ENCODE data around the gene EVL. TPM values are rescaled to one million over a fixed set of nuclear protein-coding genes. Genes with fewer than 3 reads are reported as not detected.

Gene EVL
- total RNA-seq, 6 experiments from 2014 or later = 1.2 to 4.8 (median 2.0) TPM

DNA sequence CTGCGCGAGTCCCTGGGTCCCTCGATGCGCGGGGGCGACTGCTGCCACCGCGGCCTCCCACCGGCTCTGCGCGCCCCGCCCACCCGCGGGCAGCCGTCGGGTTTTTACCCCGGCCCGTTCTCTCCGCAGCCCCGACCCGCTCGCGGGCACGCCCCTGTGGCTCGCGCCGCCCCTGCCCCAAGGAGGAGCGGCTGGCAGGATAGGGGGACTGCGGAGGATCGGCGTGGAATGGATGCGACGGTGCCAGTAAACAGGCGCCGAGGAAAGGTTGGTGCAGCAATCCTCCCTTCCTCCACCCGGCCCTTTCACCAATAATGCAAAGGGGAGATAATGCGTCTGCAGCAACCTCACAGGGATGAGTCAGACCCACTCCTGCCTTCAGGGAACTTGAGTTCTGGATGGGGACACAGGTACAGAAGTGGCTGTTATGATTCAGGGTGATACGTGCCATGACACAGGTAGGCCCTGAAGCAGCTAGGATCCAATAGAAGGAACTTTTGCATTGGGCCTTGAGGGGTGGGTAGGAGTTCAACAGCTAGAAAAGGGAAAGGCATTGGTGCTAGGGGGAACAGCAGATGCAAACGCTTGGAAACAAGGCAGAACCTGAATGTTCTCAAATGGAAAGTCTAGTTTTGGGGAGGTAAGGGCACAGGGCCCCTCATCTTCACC lies 94.8 kb downstream of the EVL start:
- Mint-ChIP-seq H3K4me3 (no peak overlapping the region), H3K27ac (no peak overlapping the region), H3K4me1 (ENCODE audit: low read depth) (no peaks in the 10 kb centered on the region), H3K27me3 (ENCODE audit: insufficient read depth) (peaks cover 27% of the 10 kb centered on the region), H3K9me3 (peaks cover 5% of the 10 kb centered on the region), H3K36me3 (ENCODE audit: low read depth) (peaks cover 4% of the 10 kb centered on the region)
- DNase-seq = no peak
- TF ChIP-seq CTCF (IDR thresholded peaks at IDR 0.05) = no peak

- peaks cover 26% of the 10 kb centered on the region for H3K27me3 Mint-ChIP-seq (ENCODE audit: insufficient read depth)
Measured at GRCh38 chr14:100160534-100160916, 95.3 kb downstream of the EVL start.

DNA sequence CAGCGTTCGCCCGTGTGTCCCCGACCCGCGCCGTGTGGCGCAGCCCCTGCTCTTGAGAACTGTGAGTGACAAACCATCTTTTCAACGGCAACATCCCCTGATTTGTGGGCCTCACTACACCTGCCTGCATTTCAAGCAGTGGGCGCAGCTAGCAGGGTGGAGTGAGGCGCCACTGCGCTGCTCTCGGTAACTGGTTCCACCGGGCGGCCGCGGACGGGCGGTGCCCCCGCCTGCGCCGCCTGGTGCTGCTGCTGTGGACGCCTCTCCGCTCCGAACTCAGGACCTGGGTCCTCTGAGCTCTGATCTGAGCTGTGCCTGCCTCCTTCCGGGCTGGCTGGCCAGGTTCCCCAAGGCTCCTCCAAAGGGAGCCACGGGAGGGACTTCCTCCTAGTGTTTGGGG lies 100.2 kb downstream of the EVL start:
- Mint-ChIP-seq H3K27ac (no peak overlapping the region), H3K4me3 (no peak overlapping the region), H3K9me3 (no peaks in the 10 kb centered on the region), H3K4me1 (ENCODE audit: low read depth) (0 out of 2 replicates have a peak, but pooled peaks cover 5% of the 10 kb centered on the region), H3K36me3 (ENCODE audit: low read depth) (no peaks in the 10 kb centered on the region), H3K27me3 (ENCODE audit: insufficient read depth) (peaks cover 14% of the 10 kb centered on the region)
- no peak for TF ChIP-seq CTCF (IDR thresholded peaks at IDR 0.05)
- no peak for DNase-seq

More at GRCh38 chr14:100160534-100160916, 95.3 kb downstream of the EVL start:
- H3K9me3 Mint-ChIP-seq = no peaks in the 10 kb centered on the region
- no peaks in the 10 kb centered on the region for H3K4me1 Mint-ChIP-seq (ENCODE audit: low read depth)
- H3K36me3 Mint-ChIP-seq (ENCODE audit: low read depth) = no peaks in the 10 kb centered on the region; the same call in 1 of the 2 replicates
- H3K4me3 Mint-ChIP-seq = no peak overlapping the region
- no peak overlapping the region for H3K27ac Mint-ChIP-seq
- no peak for TF ChIP-seq CTCF (IDR thresholded peaks at IDR 0.05)
- DNase-seq = no peak

- Mint-ChIP-seq H3K27ac (no peak overlapping the region), H3K27me3 (ENCODE audit: insufficient read depth) (peaks cover 9% of the 10 kb centered on the region), H3K9me3 (no peaks in the 10 kb centered on the region), H3K4me1 (ENCODE audit: low read depth) (0 out of 2 replicates have a peak, but pooled peaks cover 5% of the 10 kb centered on the region), H3K4me3 (no peak overlapping the region), H3K36me3 (ENCODE audit: low read depth) (no peaks in the 10 kb centered on the region)
- DNase-seq = no peak
- TF ChIP-seq CTCF (IDR thresholded peaks at IDR 0.05) = no peak
Measured at GRCh38 chr14:100165831-100166440, 100.7 kb downstream of the EVL start.

- Mint-ChIP-seq H3K27ac (no peak overlapping the region), H3K9me3 (no peaks in the 10 kb centered on the region), H3K36me3 (ENCODE audit: low read depth) (no peaks in the 10 kb centered on the region), H3K4me1 (ENCODE audit: low read depth) (0 out of 2 replicates have a peak, but pooled peaks cover 5% of the 10 kb centered on the region), H3K4me3 (no peak overlapping the region), H3K27me3 (ENCODE audit: insufficient read depth) (peaks cover 9% of the 10 kb centered on the region)
- DNase-seq = no peak
- no peak for TF ChIP-seq CTCF (IDR thresholded peaks at IDR 0.05)
Measured at GRCh38 chr14:100168506-100168905, 103.3 kb downstream of the EVL start.
